Panc1 (cell line): ENCODE results near the gene PSMD13. TPM values are rescaled to one million over a fixed set of nuclear protein-coding genes. Genes with fewer than 3 reads are reported as not detected.

Source experiments
- ATAC-seq: fragments of 200-7000 bp; cut with Tn5 transposase; 2 replicates; pipeline ENCODE4 v1.9.1; 2020; ENCODE audit warnings: mild to moderate bottlenecking, moderate library complexity
- BruUV-seq: library from RNA; stranded (reverse); fragments of 400-500 nt; replicated peaks from 2 replicates; lab custom pipeline; 2021; lab: Mats Ljungman, UMichigan
- CTCF ChIA-PET: fragments of 300-600 bp; sonication (Branson Sonifier 250); formaldehyde crosslinking; loops from one replicate; lab custom pipeline; 2022; ENCODE audit warnings: antibody characterized with exemption; lab: Charles Lee
- POLR2A ChIA-PET: fragments of 300-600 bp; sonication (Branson Sonifier 250); formaldehyde crosslinking; loops from one replicate; lab custom pipeline; 2022; ENCODE audit warnings: antibody characterized with exemption; lab: Charles Lee
- DNase-seq: peaks from one replicate; pipeline ENCODE4 v3.0.0-alpha.2; 2010; ENCODE audit warnings: low read depth, low spot score
- H3K27ac ChIP-seq: 2 replicates; pipeline ENCODE4 v1.5.1; 2011; ENCODE audit warnings: mild to moderate bottlenecking, low read length, inconsistent platforms
- H3K27me3 ChIP-seq: fragments of 200-500 bp; sonication (Bioruptor generic); 2 replicates; pipeline ENCODE4 v1.6.0; 2014; ENCODE audit warnings: low read length, inconsistent platforms; ENCODE audit not compliant: control insufficient read depth, insufficient read depth
- H3K36me3 ChIP-seq: fragments of 200-500 bp; sonication (Bioruptor generic); 2 replicates; pipeline ENCODE4 v1.5.1; 2014; ENCODE audit warnings: inconsistent platforms, mild to moderate bottlenecking, low read length, moderate library complexity; ENCODE audit not compliant: control insufficient read depth, insufficient read depth
- H3K4me1 ChIP-seq: 2 replicates; pipeline ENCODE4 v1.5.1; 2011; ENCODE audit warnings: inconsistent platforms, mild to moderate bottlenecking, low read length, moderate library complexity; ENCODE audit not compliant: control insufficient read depth, insufficient read depth
- H3K4me3 ChIP-seq, 2 experiments: 2 replicates each; pipeline ENCODE4 v1.5.1; 2011 to 2012; ENCODE audit warnings: low read depth in 2 of 2, low read length in 2 of 2, mild to moderate bottlenecking in 2 of 2, inconsistent platforms in 1 of 2, moderate library complexity in 1 of 2
- H3K9me3 ChIP-seq: fragments of 200-500 bp; sonication (Bioruptor generic); 2 replicates; pipeline ENCODE4 v1.5.1; 2014; ENCODE audit warnings: low read depth, mild to moderate bottlenecking, inconsistent platforms, low read length, moderate library complexity; ENCODE audit not compliant: control insufficient read depth, insufficient read depth
- POLR2AphosphoS5 ChIP-seq: IDR thresholded peaks from 2 replicates; pipeline ENCODE4 v1.6.1; 2012; ENCODE audit warnings: mild to moderate bottlenecking, low read depth, low read length, moderate library complexity
- SIN3A ChIP-seq: IDR thresholded peaks from 2 replicates; pipeline ENCODE4 v1.6.1; 2012; ENCODE audit warnings: low read depth, mild to moderate bottlenecking, low read length, moderate library complexity, borderline replicate concordance; ENCODE audit not compliant: insufficient read depth
- TCF7L2 ChIP-seq: IDR thresholded peaks from 2 replicates; pipeline ENCODE4 v1.6.1; 2011; ENCODE audit warnings: mild to moderate bottlenecking, low read depth, low read length, inconsistent platforms
- in situ Hi-C: cut with HindIII; loops from 2 replicates; pipeline ENCODE4 v1.10.0; 2016; ENCODE audit warnings: low sequenced_read_pairs, low pct_unique_long_range_greater_than_20kb
- intact Hi-C: fragments of 100-400 bp; cut with micrococcal nuclease; formaldehyde crosslinking; loops from one replicate; pipeline ENCODE4 v1.10.0; 2022; ENCODE audit not compliant: unreplicated experiment
- total RNA-seq: library from RNA; stranded (reverse); gene quantifications from one replicate; pipeline ENCODE4 v1.2.1, GENCODE V29; 2021; ENCODE audit not compliant: unreplicated experiment
- TF ChIP-seq, protein P1 (sequence below): fragments of 450-650 bp; IDR thresholded peaks from 2 replicates; pipeline ENCODE4 v1.5.1; 2017; ENCODE audit warnings: mild to moderate bottlenecking
- TF ChIP-seq, protein P2 (sequence below), 2 experiments: IDR thresholded peaks; 2 replicates each; pipeline ENCODE4 v1.6.1; 2011 to 2012; ENCODE audit warnings: low read depth in 2 of 2, control low read depth in 1 of 2, low read length in 1 of 2, mild to moderate bottlenecking in 1 of 2, moderate library complexity in 1 of 2; ENCODE audit not compliant: insufficient read depth in 1 of 2

PSMD13 gene
- total RNA-seq, 1 experiment from 2014 or later: 271 TPM

DNA sequence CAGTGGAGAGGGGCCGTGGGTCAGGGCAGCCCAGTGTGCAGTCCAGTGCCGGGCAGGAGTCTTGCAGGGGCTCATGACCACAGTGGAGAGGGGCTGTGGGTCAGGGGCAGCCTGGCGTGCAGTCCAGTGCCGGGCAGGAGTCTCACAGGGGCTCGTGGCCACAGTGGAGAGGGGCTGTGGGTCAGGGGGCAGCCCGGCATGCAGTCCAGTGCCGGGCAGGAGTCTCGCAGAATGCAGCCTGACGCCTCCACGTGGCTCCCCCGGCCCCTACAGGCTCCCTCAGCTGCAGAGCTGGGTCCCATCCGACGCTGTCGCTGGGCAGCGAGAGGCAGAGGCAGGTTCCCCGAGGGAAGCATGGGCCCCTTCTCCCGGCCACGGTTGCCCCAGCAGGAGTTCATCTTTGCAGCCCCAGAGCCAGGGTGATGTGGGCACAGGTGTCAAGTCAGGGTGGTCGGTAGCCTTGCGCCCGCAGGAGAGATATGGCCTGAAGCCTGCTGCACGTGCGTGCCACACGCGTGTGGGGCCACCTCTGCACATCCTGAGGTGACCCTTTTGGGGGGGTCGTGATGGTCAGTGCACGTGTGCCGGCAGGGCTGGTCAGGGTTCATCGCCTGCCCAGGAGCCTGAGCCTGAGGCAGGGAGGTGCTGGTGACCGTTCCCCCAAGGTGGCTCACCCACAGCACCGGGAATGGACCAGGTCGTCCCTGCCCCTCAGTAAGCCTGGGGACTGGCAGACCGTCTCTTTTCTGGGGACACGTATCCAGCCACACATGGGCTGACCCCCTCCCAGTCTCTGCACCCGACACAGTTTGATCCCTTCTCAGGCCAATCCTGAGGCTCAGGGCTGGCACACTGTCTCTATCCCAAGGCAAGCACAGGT is 59.6 kb downstream of the PSMD13 start:
- CTCF ChIA-PET: no interaction called here

DNA sequence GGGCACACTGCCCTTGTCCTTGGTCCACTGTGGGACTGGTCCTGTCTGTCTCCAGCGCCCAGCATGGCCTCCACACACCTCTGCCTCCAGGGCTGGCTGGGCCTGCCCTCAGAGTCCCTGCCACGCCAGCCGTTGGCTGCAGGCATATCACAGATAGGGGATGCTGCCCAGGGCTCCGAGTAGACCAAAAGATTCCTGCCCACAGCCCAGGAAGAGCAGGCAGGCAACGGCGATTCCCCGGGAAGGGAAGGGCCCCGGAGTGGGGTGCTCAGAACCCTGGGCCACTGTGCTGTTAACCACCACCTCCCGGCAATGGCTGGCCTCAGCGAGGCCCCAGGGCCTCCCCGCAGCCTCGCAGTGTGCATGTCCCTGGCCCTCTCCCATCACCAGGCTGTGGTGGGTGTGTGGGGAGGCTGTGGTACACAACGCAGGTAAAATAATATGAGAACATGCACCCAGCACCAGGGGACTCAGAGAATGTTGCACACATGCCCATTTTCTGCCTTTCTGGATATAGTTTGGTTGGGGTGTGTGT is 60.3 kb downstream of the PSMD13 start:
- ChIA-PET POLR2A (no interaction called here), CTCF (no interaction called here)
- Histone ChIP-seq H3K36me3 (no peaks in the 10 kb centered on the region), H3K27me3 (no peaks in the 10 kb centered on the region), H3K9me3 (no peaks in the 10 kb centered on the region), H3K4me3 (no peak overlapping the region), H3K27ac (no peak overlapping the region; the same call in 1 of the 2 replicates), H3K4me1 (peaks cover 42% of the 10 kb centered on the region)
- DNase-seq: no peak
- peak; percentile 12 for ATAC-seq
- in situ Hi-C loops (no loop called here), intact Hi-C loops (no loop called here)
- BruUV-seq: no TSS peak
- no peak for TF ChIP-seq TCF7L2
- TF ChIP-seq POLR2AphosphoS5: 0 out of 2 replicates have a peak, but pooled peaks have one; percentile 15

More for the DNA sequence above, 59.6 kb downstream of the PSMD13 start:
- no TSS peak for BruUV-seq
- ATAC-seq: no peak
- intact Hi-C loops (no loop called here), in situ Hi-C loops (no loop called here)
- Histone ChIP-seq H3K27me3 (no peaks in the 10 kb centered on the region), H3K9me3 (no peaks in the 10 kb centered on the region), H3K36me3 (no peaks in the 10 kb centered on the region), H3K4me3 (no peak overlapping the region), H3K27ac (no peak overlapping the region; the same call in 1 of the 2 replicates), H3K4me1 (peaks cover 42% of the 10 kb centered on the region)
- DNase-seq: no peak
- POLR2A ChIA-PET: no interaction called here
- no peak; the same call in 1 of the 2 replicates for TF ChIP-seq POLR2AphosphoS5
- TF ChIP-seq, protein P1, sequence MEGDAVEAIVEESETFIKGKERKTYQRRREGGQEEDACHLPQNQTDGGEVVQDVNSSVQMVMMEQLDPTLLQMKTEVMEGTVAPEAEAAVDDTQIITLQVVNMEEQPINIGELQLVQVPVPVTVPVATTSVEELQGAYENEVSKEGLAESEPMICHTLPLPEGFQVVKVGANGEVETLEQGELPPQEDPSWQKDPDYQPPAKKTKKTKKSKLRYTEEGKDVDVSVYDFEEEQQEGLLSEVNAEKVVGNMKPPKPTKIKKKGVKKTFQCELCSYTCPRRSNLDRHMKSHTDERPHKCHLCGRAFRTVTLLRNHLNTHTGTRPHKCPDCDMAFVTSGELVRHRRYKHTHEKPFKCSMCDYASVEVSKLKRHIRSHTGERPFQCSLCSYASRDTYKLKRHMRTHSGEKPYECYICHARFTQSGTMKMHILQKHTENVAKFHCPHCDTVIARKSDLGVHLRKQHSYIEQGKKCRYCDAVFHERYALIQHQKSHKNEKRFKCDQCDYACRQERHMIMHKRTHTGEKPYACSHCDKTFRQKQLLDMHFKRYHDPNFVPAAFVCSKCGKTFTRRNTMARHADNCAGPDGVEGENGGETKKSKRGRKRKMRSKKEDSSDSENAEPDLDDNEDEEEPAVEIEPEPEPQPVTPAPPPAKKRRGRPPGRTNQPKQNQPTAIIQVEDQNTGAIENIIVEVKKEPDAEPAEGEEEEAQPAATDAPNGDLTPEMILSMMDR: no peak
- TF ChIP-seq, protein P2, sequence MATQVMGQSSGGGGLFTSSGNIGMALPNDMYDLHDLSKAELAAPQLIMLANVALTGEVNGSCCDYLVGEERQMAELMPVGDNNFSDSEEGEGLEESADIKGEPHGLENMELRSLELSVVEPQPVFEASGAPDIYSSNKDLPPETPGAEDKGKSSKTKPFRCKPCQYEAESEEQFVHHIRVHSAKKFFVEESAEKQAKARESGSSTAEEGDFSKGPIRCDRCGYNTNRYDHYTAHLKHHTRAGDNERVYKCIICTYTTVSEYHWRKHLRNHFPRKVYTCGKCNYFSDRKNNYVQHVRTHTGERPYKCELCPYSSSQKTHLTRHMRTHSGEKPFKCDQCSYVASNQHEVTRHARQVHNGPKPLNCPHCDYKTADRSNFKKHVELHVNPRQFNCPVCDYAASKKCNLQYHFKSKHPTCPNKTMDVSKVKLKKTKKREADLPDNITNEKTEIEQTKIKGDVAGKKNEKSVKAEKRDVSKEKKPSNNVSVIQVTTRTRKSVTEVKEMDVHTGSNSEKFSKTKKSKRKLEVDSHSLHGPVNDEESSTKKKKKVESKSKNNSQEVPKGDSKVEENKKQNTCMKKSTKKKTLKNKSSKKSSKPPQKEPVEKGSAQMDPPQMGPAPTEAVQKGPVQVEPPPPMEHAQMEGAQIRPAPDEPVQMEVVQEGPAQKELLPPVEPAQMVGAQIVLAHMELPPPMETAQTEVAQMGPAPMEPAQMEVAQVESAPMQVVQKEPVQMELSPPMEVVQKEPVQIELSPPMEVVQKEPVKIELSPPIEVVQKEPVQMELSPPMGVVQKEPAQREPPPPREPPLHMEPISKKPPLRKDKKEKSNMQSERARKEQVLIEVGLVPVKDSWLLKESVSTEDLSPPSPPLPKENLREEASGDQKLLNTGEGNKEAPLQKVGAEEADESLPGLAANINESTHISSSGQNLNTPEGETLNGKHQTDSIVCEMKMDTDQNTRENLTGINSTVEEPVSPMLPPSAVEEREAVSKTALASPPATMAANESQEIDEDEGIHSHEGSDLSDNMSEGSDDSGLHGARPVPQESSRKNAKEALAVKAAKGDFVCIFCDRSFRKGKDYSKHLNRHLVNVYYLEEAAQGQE (IDR thresholded peaks at IDR 0.05; ENCODE audit: insufficient read depth in 1 of 2, low read depth in 2 of 2, low read length in 1 of 2): no peak
- no peak for TF ChIP-seq TCF7L2
- TF ChIP-seq SIN3A: no peak
